Astrocyte (in vitro differentiated cells and primary cell): Measurements from ENCODE around the gene YBX2. TPM values are rescaled to one million over a fixed set of nuclear protein-coding genes. Genes with fewer than 3 reads are reported as not detected.

Experiments used
- DNase-seq: peaks from one replicate; pipeline ENCODE4 v3.0.0-alpha.2; 2010; ENCODE audit warnings: low read depth
- FAIRE-seq: peaks from 2 replicates; lab custom pipeline; 2011; peaks lifted over from hg19 to GRCh38; lab: Jason Lieb, UNC
- H2AFZ ChIP-seq: 2 replicates; pipeline ENCODE4 v1.6.0; 2012; ENCODE audit warnings: low read depth, low read length, inconsistent platforms
- H3K27ac ChIP-seq: 2 replicates; pipeline ENCODE4 v1.5.1; 2011; ENCODE audit warnings: low read depth, low read length, inconsistent platforms
- H3K27me3 ChIP-seq: 2 replicates; pipeline ENCODE4 v1.6.0; 2011; ENCODE audit warnings: low read length, inconsistent platforms; ENCODE audit not compliant: insufficient read depth
- H3K36me3 ChIP-seq: 2 replicates; pipeline ENCODE4 v1.5.1; 2011; ENCODE audit warnings: low read length, inconsistent platforms; ENCODE audit not compliant: insufficient read depth
- H3K4me1 ChIP-seq: 2 replicates; pipeline ENCODE4 v1.5.1; 2011; ENCODE audit warnings: low read length, inconsistent platforms; ENCODE audit not compliant: insufficient read depth
- H3K4me2 ChIP-seq: 2 replicates; pipeline ENCODE4 v1.6.0; 2012; ENCODE audit warnings: low read length, inconsistent platforms
- H3K4me3 ChIP-seq: 2 replicates; pipeline ENCODE4 v1.5.1; 2011; ENCODE audit warnings: low read depth, mild to moderate bottlenecking, low read length, inconsistent platforms; ENCODE audit not compliant: insufficient read depth
- H3K79me2 ChIP-seq: 2 replicates; pipeline ENCODE4 v1.6.0; 2012; ENCODE audit warnings: mild to moderate bottlenecking, low read length, inconsistent platforms; ENCODE audit not compliant: insufficient read depth
- H3K9ac ChIP-seq: 2 replicates; pipeline ENCODE4 v1.6.0; 2012; ENCODE audit warnings: mild to moderate bottlenecking, low read length, inconsistent platforms
- H3K9me3 ChIP-seq: 2 replicates; pipeline ENCODE4 v1.5.1; 2012; ENCODE audit warnings: low read depth, mild to moderate bottlenecking, low read length, inconsistent platforms; ENCODE audit not compliant: insufficient read depth
- H4K20me1 ChIP-seq: 2 replicates; pipeline ENCODE4 v1.6.0; 2012; ENCODE audit warnings: low read length, inconsistent platforms; ENCODE audit not compliant: insufficient read depth
- H3K27ac Mint-ChIP-seq: one replicate; pipeline ENCODE4 v1.8.0; 2021; ENCODE audit warnings: mild to moderate bottlenecking, mixed read lengths; ENCODE audit not compliant: unreplicated experiment
- H3K27me3 Mint-ChIP-seq: one replicate; pipeline ENCODE4 v1.8.0; 2021; ENCODE audit warnings: low read depth, mixed read lengths; ENCODE audit not compliant: unreplicated experiment
- H3K36me3 Mint-ChIP-seq: one replicate; pipeline ENCODE4 v1.8.0; 2021; ENCODE audit warnings: low read depth, mixed read lengths; ENCODE audit not compliant: unreplicated experiment
- H3K4me1 Mint-ChIP-seq: one replicate; pipeline ENCODE4 v1.8.0; 2021; ENCODE audit warnings: low read depth, mixed read lengths; ENCODE audit not compliant: unreplicated experiment
- H3K4me3 Mint-ChIP-seq: one replicate; pipeline ENCODE4 v1.8.0; 2021; ENCODE audit warnings: mild to moderate bottlenecking, moderate library complexity, mixed read lengths; ENCODE audit not compliant: unreplicated experiment
- H3K9me3 Mint-ChIP-seq: one replicate; pipeline ENCODE4 v1.8.0; 2021; ENCODE audit warnings: mild to moderate bottlenecking, mixed read lengths; ENCODE audit not compliant: unreplicated experiment
- EZH2 ChIP-seq: IDR thresholded peaks from 2 replicates; pipeline ENCODE4 v1.6.1; 2012; ENCODE audit warnings: mild to moderate bottlenecking, low read length, inconsistent platforms; ENCODE audit not compliant: insufficient read depth
- total RNA-seq: library from RNA; stranded (reverse); gene quantifications from 2 replicates; pipeline ENCODE4 v1.2.1, GENCODE V29; 2021
- TF ChIP-seq, protein P1 (sequence below): IDR thresholded peaks from 2 replicates; pipeline ENCODE4 v1.5.1; 2011; ENCODE audit warnings: low read depth, mild to moderate bottlenecking, inconsistent platforms, low read length, moderate library complexity; ENCODE audit not compliant: insufficient read depth

Gene YBX2
- total RNA-seq, 1 donor from 2014 or later: 0.86 TPM

DNA sequence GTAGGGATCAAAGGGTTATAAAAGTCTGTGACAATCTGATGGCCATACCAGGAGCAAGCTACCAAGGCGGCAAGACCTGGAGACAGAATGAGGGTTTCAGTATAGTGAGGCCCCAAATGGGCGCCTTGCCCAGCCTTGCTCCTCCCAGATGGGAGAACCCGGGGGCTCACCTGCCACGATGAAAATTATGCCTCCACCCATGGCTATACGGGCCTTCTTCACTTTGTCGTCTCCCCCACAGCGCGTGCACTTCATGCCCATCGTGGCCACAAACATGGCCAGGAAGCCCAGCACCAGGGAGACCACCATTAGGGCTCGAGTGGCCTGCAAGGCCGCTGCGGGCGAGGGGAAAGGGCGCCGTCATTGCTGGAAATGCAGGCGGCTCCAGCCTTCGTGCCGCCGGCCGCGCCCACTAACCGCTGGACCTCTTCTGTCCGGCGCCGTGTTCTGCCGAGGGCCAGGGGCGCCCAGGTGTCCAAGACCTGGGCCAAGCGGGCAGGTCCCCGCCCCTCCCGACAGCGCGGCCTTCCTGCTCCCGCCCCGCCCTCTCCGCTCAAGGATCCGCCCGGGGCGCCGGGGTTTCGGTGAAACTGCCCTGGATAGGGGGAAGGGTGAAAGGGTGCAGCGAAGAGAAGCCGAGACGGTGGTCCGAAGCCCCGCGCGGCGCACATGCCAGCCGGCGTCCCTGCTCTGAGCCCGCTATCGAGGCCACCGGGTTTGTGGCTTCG, 33.6 kb downstream of the YBX2 start:
- Histone ChIP-seq H3K79me2 (no peaks in the 10 kb centered on the region), H3K9me3 (no peaks in the 10 kb centered on the region), H4K20me1 (no peaks in the 10 kb centered on the region), H3K4me2 (peak overlapping the region; percentile 80), H2AFZ (peak overlapping the region; percentile 41), H3K36me3 (no peaks in the 10 kb centered on the region), H3K27ac (no peak overlapping the region), H3K27me3 (peaks cover 14% of the 10 kb centered on the region), H3K4me1 (peaks cover 12% of the 10 kb centered on the region), H3K9ac (peak overlapping the region; percentile 23), H3K4me3 (peak overlapping the region; percentile 28)
- Mint-ChIP-seq H3K27ac (no peak overlapping the region), H3K27me3 (peaks cover 14% of the 10 kb centered on the region), H3K9me3 (no peaks in the 10 kb centered on the region), H3K4me1 (no peaks in the 10 kb centered on the region), H3K4me3 (no peak overlapping the region), H3K36me3 (peaks cover 13% of the 10 kb centered on the region)
- TF ChIP-seq EZH2: no peak
- TF ChIP-seq, protein P1, sequence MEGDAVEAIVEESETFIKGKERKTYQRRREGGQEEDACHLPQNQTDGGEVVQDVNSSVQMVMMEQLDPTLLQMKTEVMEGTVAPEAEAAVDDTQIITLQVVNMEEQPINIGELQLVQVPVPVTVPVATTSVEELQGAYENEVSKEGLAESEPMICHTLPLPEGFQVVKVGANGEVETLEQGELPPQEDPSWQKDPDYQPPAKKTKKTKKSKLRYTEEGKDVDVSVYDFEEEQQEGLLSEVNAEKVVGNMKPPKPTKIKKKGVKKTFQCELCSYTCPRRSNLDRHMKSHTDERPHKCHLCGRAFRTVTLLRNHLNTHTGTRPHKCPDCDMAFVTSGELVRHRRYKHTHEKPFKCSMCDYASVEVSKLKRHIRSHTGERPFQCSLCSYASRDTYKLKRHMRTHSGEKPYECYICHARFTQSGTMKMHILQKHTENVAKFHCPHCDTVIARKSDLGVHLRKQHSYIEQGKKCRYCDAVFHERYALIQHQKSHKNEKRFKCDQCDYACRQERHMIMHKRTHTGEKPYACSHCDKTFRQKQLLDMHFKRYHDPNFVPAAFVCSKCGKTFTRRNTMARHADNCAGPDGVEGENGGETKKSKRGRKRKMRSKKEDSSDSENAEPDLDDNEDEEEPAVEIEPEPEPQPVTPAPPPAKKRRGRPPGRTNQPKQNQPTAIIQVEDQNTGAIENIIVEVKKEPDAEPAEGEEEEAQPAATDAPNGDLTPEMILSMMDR: no peak
- no peak for FAIRE-seq
- DNase-seq: no peak

DNA sequence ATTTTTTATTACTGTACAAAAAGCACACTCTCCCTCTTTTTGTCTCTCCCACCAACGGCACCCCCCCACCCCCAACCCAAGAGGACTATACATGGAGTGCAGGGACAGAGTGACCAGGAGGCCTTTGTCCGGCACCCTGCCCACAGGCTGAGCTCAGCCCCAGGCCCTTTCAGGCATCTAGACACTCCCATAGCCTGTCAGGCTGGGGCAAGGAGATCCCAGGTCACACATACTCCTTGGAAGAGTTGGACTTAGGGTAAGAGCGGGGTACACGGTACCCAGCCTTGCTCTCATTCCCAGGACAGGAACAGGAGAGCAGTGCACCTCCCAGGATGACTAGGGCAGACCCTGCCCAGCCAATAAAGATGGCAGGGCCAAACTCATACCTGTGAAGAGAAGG, 34.3 kb downstream of the YBX2 start:
- Mint-ChIP-seq H3K9me3 (no peaks in the 10 kb centered on the region), H3K36me3 (peaks cover 13% of the 10 kb centered on the region), H3K4me1 (no peaks in the 10 kb centered on the region), H3K4me3 (peak overlapping the region; percentile 45), H3K27ac (no peak overlapping the region), H3K27me3 (peaks cover 14% of the 10 kb centered on the region)
- Histone ChIP-seq H3K4me1 (peaks cover 12% of the 10 kb centered on the region), H4K20me1 (no peaks in the 10 kb centered on the region), H3K27ac (no peak overlapping the region), H3K36me3 (no peaks in the 10 kb centered on the region), H3K79me2 (no peaks in the 10 kb centered on the region), H3K9me3 (no peaks in the 10 kb centered on the region), H3K9ac (no peak overlapping the region), H2AFZ (no peak overlapping the region), H3K27me3 (peaks cover 14% of the 10 kb centered on the region), H3K4me3 (no peak overlapping the region), H3K4me2 (no peak overlapping the region)
- DNase-seq (no peak), FAIRE-seq (no peak)
- no peak for TF ChIP-seq EZH2
- TF ChIP-seq, protein P1: no peak

DNA sequence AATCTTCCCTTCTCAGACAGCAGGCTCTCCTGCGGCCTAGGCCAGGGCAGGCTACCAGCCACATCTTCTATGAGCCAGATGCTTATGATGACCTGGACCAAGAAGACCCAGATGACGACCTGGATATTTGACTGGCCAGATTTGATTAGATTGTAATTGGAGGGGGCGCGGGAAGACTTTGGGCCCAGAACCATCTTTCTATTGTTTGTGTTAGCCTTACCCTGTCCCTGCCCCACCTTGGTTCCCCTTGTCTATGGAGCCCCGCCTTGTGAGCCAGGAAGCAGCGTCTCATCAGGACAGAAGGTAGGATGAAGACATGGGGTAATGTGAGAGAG, 34.9 kb downstream of the YBX2 start:
- no peak for FAIRE-seq
- Histone ChIP-seq H2AFZ (no peak overlapping the region), H3K79me2 (no peaks in the 10 kb centered on the region), H3K9me3 (no peaks in the 10 kb centered on the region), H3K36me3 (peaks cover 5% of the 10 kb centered on the region), H3K9ac (no peak overlapping the region), H3K27me3 (peaks cover 14% of the 10 kb centered on the region), H3K4me1 (peaks cover 12% of the 10 kb centered on the region), H3K4me2 (no peak overlapping the region), H3K4me3 (no peak overlapping the region), H4K20me1 (no peaks in the 10 kb centered on the region), H3K27ac (no peak overlapping the region)
- no peak overlapping the region for H3K27ac Mint-ChIP-seq
- H3K4me3 Mint-ChIP-seq: no peak overlapping the region
- H3K36me3 Mint-ChIP-seq: peaks cover 15% of the 10 kb centered on the region
- no peaks in the 10 kb centered on the region for H3K4me1 Mint-ChIP-seq
- no peak for DNase-seq
- peaks cover 14% of the 10 kb centered on the region for H3K27me3 Mint-ChIP-seq
- no peaks in the 10 kb centered on the region for H3K9me3 Mint-ChIP-seq
- no peak for TF ChIP-seq EZH2
- TF ChIP-seq, protein P1: no peak
